Retinal pigment epithelial cell (primary cell): Measurements from ENCODE around the gene SERPINA9.

ENCODE experiments used
- DNase-seq: peaks from one replicate; pipeline ENCODE4 v3.0.0-alpha.2; 2010; ENCODE audit warnings: low read depth
- H3K4me3 ChIP-seq: 2 replicates; pipeline ENCODE4 v1.5.1; 2011; ENCODE audit warnings: mild to moderate bottlenecking, low read length, control low read depth, moderate library complexity
- CTCF ChIP-seq: conservative IDR thresholded peaks from 2 replicates; pipeline ENCODE4 v1.5.1; 2011; ENCODE audit warnings: low read depth, low read length, control low read depth, inconsistent platforms

Gene SERPINA9

GRCh38 chr14:94480809-94481208 lies 4.8 kb upstream of the SERPINA9 start:
- no peak overlapping the region for H3K4me3 ChIP-seq
- no peak for TF ChIP-seq CTCF
- no peak for DNase-seq

- H3K4me3 ChIP-seq: no peak overlapping the region
- TF ChIP-seq CTCF: no peak
- DNase-seq: no peak
These were observed 2.4 kb upstream of the SERPINA9 start for GRCh38 chr14:94478420-94478819.

DNA sequence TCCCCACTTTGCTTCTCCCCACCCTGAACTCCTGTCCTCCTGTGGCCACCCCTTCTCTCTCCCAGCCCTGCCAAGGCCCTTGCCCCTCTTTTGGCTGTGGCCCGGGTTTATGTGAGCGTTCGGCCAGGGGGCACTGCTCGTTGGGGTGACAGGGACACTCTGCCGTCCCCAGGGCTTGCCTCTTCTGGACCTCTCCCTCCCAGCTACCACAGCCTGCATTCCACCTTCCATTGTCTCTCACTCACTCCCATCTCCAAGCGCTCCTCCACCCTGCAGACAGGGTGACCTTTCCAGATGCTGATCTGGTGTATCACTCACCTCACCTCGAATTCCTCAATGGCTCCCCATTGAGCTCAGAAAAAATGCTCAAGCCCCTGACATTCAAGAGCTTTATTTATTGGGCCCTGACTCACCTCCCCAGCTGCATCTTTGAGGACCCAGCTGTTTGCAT lies 1.4 kb downstream of the SERPINA9 start:
- no peak overlapping the region for H3K4me3 ChIP-seq
- DNase-seq: no peak
- no peak for TF ChIP-seq CTCF

DNA sequence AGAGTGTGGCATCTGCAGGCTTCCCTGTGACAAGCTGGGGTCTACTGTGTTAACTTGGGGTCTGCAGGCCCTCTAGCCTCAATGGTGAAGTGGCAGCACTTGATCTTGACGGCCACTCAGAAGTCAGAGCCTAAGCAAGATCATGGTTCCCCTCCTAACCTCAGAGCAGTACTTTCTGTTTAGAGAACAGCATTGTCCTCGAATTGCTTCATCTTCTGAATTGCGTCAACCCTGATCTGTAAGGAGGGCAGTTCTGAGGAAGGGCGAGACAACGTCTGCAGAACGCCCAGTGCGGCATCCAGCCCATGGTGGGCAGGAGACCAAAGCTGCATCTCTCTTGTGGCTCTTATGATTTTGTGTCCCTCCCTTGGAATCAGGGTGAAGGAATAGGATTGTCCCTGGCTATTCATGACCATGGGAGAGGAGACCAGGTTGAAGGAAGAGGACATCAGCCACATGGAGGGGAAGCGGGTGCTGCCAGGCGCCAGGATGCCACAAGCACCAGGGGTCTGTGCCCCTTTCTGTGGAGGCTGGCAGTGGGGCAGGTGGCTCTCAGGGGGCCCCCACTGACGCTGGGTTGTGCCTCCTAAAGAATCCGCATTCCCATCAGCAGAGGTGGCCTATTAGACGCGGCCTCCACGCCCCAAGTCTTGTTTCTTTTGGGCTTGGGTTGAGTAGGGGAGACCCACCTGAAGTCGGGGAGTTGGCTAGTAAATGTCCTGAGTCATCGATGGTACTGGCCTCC lies 2.2 kb downstream of the SERPINA9 start:
- no peak for TF ChIP-seq CTCF
- no peak overlapping the region for H3K4me3 ChIP-seq
- no peak for DNase-seq

DNA sequence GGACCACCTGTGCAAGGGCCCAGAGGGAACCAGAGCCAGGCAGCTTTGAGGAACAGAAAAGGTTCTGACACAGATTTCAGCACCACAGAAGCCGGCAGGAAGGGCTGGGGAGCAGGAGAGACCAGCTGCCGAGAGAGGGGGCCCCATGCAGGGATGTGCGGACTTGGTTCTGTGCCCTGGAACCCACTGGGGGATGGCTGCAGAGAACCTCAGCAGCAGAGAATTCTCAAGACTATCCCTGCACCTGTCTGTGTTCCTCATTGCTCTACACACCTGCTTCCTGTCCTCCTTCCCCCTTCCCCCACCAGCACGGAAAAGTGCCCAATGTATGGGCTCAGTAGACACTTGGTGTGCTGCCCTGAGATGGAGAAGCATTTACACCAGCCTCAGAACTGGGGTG lies 3.2 kb downstream of the SERPINA9 start:
- TF ChIP-seq CTCF: no peak
- no peak for DNase-seq

GRCh38 chr14:94471045-94471444 lies 5.0 kb downstream of the SERPINA9 start:
- TF ChIP-seq CTCF: no peak
- H3K4me3 ChIP-seq: no peak overlapping the region
- no peak for DNase-seq

More for the DNA sequence above, 3.2 kb downstream of the SERPINA9 start:
- no peak overlapping the region for H3K4me3 ChIP-seq

GRCh38 chr14:94470311-94470710 lies 5.7 kb downstream of the SERPINA9 start:
- no peak for TF ChIP-seq CTCF
- no peak overlapping the region for H3K4me3 ChIP-seq
- no peak for DNase-seq
